Large intestine (tissue), 3 donors: ENCODE results near the gene ANKS1B. TPM values are rescaled to one million over a fixed set of nuclear protein-coding genes. Genes with fewer than 3 reads are reported as not detected.
"Not testable (repeated sequence)": the region's sequence is repeated elsewhere in the genome, so short reads cannot be mapped to it uniquely, and the experiment has no call there.

ENCODE experiments used
- DNase-seq, 2 donors: peaks; one replicate each; pipeline versions ENCODE4 v3.0.0 to v3.0.0-alpha.2; 2013
- H3K27ac ChIP-seq: one replicate; pipeline ENCODE4 v1.5.1; 2013; ENCODE audit warnings: low read length
- H3K27me3 ChIP-seq: 2 replicates; pipeline ENCODE4 v1.6.1; 2013; ENCODE audit warnings: low read length; ENCODE audit not compliant: control insufficient read depth, insufficient read depth
- H3K36me3 ChIP-seq: 2 replicates; pipeline ENCODE4 v1.6.1; 2013; ENCODE audit warnings: low read length; ENCODE audit not compliant: control insufficient read depth, insufficient read depth
- H3K4me1 ChIP-seq: one replicate; pipeline ENCODE4 v1.6.1; 2013; ENCODE audit warnings: low read length; ENCODE audit not compliant: control insufficient read depth, insufficient read depth
- H3K4me3 ChIP-seq: one replicate; pipeline ENCODE4 v1.5.1; 2013; ENCODE audit warnings: low read length
- H3K9me3 ChIP-seq: one replicate; pipeline ENCODE4 v1.6.1; 2013; ENCODE audit warnings: mild to moderate bottlenecking, low read depth, low read length, moderate library complexity; ENCODE audit not compliant: control insufficient read depth
- WGBS: methylation state at CpG from one replicate; pipeline ENCODE4 v1.1.5; 2013; ENCODE audit warnings: low lambda C conversion rate; ENCODE audit not compliant: insufficient coverage; 5-methylcytosine and 5-hydroxymethylcytosine counted together
- polyA plus RNA-seq: library from polyadenylated mRNA; unstranded; fragments of 120-200 nt; gene quantifications from one replicate; pipeline ENCODE4 v1.2.1, GENCODE V29; 2013

Gene ANKS1B
- polyA plus RNA-seq, 1 donor: 2.4 TPM

- H3K27ac ChIP-seq: no peak overlapping the region
- H3K9me3 ChIP-seq: no peaks in the 10 kb centered on the region
- no peak for DNase-seq
- H3K4me1 ChIP-seq: no peaks in the 10 kb centered on the region
- no peak overlapping the region for H3K4me3 ChIP-seq
- WGBS: no CpG with 5 or more reads among the region's 1 CpG
- H3K36me3 ChIP-seq: no peaks in the 10 kb centered on the region
- no peaks in the 10 kb centered on the region for H3K27me3 ChIP-seq
Observed at GRCh38 chr12:99649551-99649950, 335.2 kb downstream of the ANKS1B start.

GRCh38 chr12:99648183-99648582 is 336.6 kb downstream of the ANKS1B start:
- no CpG with 5 or more reads among the region's 14 CpGs for WGBS
- DNase-seq: no peak
- H3K9me3 ChIP-seq: no peaks in the 10 kb centered on the region

GRCh38 chr12:99647453-99647852 is 337.3 kb downstream of the ANKS1B start, which contains the start of gene GARIN6:
TSS of gene GARIN6 (plus strand) at chr12:99647753. CDS start at chr12:99648175, 422 bp downstream.
- H3K36me3 ChIP-seq: no peaks in the 10 kb centered on the region
- H3K4me1 ChIP-seq: no peaks in the 10 kb centered on the region
- no peak for DNase-seq
- no peak within 1 kb of the TSS for H3K27ac ChIP-seq
- no peak within 1 kb of the TSS for H3K4me3 ChIP-seq
- no CpG with 5 or more reads among the region's 4 CpGs for WGBS
- no peaks in the 10 kb centered on the region for H3K9me3 ChIP-seq
- H3K27me3 ChIP-seq: no peaks in the 10 kb centered on the region

More at GRCh38 chr12:99648183-99648582, 336.6 kb downstream of the ANKS1B start:
- H3K4me1 ChIP-seq: no peaks in the 10 kb centered on the region
- H3K27ac ChIP-seq: no peak overlapping the region
- H3K36me3 ChIP-seq: no peaks in the 10 kb centered on the region
- H3K27me3 ChIP-seq: no peaks in the 10 kb centered on the region
- no peak overlapping the region for H3K4me3 ChIP-seq

- DNase-seq: no peak
- H3K27ac ChIP-seq: no peak overlapping the region
- H3K4me3 ChIP-seq: no peak overlapping the region
- H3K27me3 ChIP-seq: no peaks in the 10 kb centered on the region
- no peaks in the 10 kb centered on the region for H3K4me1 ChIP-seq
- no peaks in the 10 kb centered on the region for H3K36me3 ChIP-seq
- no peaks in the 10 kb centered on the region for H3K9me3 ChIP-seq
- no CpG with 5 or more reads among the region's 2 CpGs for WGBS
Observed at GRCh38 chr12:99644629-99645028, 340.1 kb downstream of the ANKS1B start.

GRCh38 chr12:99627459-99627858 is 357.3 kb downstream of the ANKS1B start:
- 17% methylated on average over 1 of the region's 2 CpGs for WGBS

GRCh38 chr12:99624591-99624990 is 360.1 kb downstream of the ANKS1B start:
- not testable (repeated sequence) for H3K9me3 ChIP-seq, H3K27ac ChIP-seq, H3K27me3 ChIP-seq, H3K36me3 ChIP-seq, DNase-seq, H3K4me3 ChIP-seq, H3K4me1 ChIP-seq
- WGBS: 100% methylated on average over 2 of the region's 2 CpGs

More at GRCh38 chr12:99627459-99627858, 357.3 kb downstream of the ANKS1B start:
- no peak overlapping the region for H3K27ac ChIP-seq
- H3K9me3 ChIP-seq: no peaks in the 10 kb centered on the region
- H3K4me3 ChIP-seq: no peak overlapping the region
- H3K27me3 ChIP-seq: no peaks in the 10 kb centered on the region
- no peaks in the 10 kb centered on the region for H3K4me1 ChIP-seq
- no peaks in the 10 kb centered on the region for H3K36me3 ChIP-seq
- no peak for DNase-seq

- no peaks in the 10 kb centered on the region for H3K4me1 ChIP-seq
- no peak overlapping the region for H3K27ac ChIP-seq
- no peak overlapping the region for H3K4me3 ChIP-seq
- H3K9me3 ChIP-seq: no peaks in the 10 kb centered on the region
- no peaks in the 10 kb centered on the region for H3K27me3 ChIP-seq
- DNase-seq: no peak
- no peaks in the 10 kb centered on the region for H3K36me3 ChIP-seq
Observed at GRCh38 chr12:99620159-99620479, 364.6 kb downstream of the ANKS1B start.

- Histone ChIP-seq H3K9me3 (no peaks in the 10 kb centered on the region), H3K27ac (no peak overlapping the region), H3K36me3 (no peaks in the 10 kb centered on the region), H3K4me1 (no peaks in the 10 kb centered on the region), H3K4me3 (no peak overlapping the region), H3K27me3 (no peaks in the 10 kb centered on the region)
- WGBS: no CpG with 5 or more reads among the region's 7 CpGs
- DNase-seq: no peak
Observed at GRCh38 chr12:99619389-99620158, 365.2 kb downstream of the ANKS1B start.

GRCh38 chr12:99618657-99619056 is 366.1 kb downstream of the ANKS1B start:
- no CpG with 5 or more reads among the region's 4 CpGs for WGBS
- H3K4me3 ChIP-seq: no peak overlapping the region
- H3K27me3 ChIP-seq: no peaks in the 10 kb centered on the region
- no peak for DNase-seq
- no peak overlapping the region for H3K27ac ChIP-seq
- H3K4me1 ChIP-seq: no peaks in the 10 kb centered on the region
- H3K9me3 ChIP-seq: no peaks in the 10 kb centered on the region
- no peaks in the 10 kb centered on the region for H3K36me3 ChIP-seq

- no peak overlapping the region for H3K27ac ChIP-seq
Observed at GRCh38 chr12:99611599-99611998, 373.1 kb downstream of the ANKS1B start.

GRCh38 chr12:99611117-99611516 is 373.6 kb downstream of the ANKS1B start:
- 100% methylated on average over 2 of the region's 3 CpGs for WGBS
- Histone ChIP-seq H3K9me3 (no peaks in the 10 kb centered on the region), H3K36me3 (no peaks in the 10 kb centered on the region), H3K27me3 (no peaks in the 10 kb centered on the region), H3K4me3 (no peak overlapping the region), H3K4me1 (no peaks in the 10 kb centered on the region), H3K27ac (no peak overlapping the region)
- DNase-seq: no peak

More at GRCh38 chr12:99611599-99611998, 373.1 kb downstream of the ANKS1B start:
- no peaks in the 10 kb centered on the region for H3K36me3 ChIP-seq
- H3K27me3 ChIP-seq: no peaks in the 10 kb centered on the region
- 90% methylated on average over 2 of the region's 3 CpGs for WGBS
- H3K4me3 ChIP-seq: no peak overlapping the region
- no peaks in the 10 kb centered on the region for H3K9me3 ChIP-seq
- no peak for DNase-seq
- H3K4me1 ChIP-seq: no peaks in the 10 kb centered on the region
